GM18873 (cell line): Measurements from ENCODE around the gene MT1HL1.
"Not testable (repeated sequence)": the region's sequence is repeated elsewhere in the genome, so short reads cannot be mapped to it uniquely, and the experiment has no call there.

Experiments
- ATAC-seq: cut with Tn5 transposase; IDR thresholded peaks from one replicate; pipeline ENCODE4 v1.9.1; 2021; ENCODE audit warnings: mild to moderate bottlenecking, moderate library complexity, moderate number of reproducible peaks; ENCODE audit not compliant: unreplicated experiment, low FRiP score

MT1HL1 gene

GRCh38 chr1:236981431-236981830 is 22.8 kb downstream of the MT1HL1 start:
- not testable (repeated sequence) for ATAC-seq

DNA sequence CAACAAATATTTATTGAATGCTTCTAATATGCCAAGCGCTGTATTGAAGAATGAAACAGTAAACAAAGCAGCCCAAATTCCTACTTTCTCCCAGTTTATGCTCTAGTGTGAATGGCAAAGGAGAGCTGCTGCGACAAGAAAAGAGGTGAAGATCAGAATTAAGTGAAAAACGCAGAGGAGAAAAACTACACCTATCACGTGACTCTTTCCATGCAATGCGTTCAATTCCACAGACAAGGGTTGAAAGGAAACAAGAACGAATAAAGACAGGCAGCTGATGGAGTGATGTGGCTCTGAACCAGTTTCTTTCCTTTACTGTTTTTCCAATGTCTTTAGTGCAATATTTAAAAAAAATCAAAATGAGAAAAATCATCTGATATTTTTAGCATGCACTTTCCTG is 23.6 kb downstream of the MT1HL1 start:
- ATAC-seq: no peak

DNA sequence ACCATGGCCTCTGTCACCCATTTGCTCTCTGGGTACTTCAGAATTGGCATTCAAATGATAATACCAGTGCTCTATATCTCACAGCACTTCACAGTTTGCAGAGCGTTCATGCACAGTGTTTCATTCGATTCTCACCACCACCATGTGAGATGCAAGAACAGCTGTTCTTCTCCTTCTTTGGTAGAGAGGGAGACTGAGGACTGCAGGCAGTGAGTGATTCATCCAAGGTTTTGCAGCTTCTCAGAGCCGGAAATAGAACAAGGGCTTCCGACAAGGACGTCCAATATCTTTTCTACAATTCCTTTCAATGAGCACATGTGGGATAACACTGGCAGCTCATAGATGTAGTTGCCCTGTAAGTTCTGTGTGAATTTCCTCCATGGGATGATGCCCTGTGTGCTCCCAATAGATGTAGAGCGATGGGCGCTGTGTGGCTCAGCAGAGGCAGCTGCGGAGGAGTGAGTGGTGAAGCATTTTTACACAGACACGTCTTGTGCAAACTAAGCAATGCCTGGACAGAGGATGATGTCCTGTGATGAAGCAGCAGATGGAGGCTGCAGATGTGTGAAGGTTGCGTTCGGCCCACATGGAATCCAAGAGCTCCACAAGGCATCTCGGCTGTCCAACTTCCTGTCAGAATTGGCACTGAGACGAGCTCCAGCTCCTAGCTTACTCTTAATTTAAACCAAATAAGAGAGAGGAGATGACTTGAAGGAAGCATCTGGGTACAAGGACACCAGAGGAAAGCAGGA is 24.9 kb downstream of the MT1HL1 start:
- no peak for ATAC-seq

GRCh38 chr1:236978740-236979139 is 25.5 kb downstream of the MT1HL1 start:
- ATAC-seq: no peak

DNA sequence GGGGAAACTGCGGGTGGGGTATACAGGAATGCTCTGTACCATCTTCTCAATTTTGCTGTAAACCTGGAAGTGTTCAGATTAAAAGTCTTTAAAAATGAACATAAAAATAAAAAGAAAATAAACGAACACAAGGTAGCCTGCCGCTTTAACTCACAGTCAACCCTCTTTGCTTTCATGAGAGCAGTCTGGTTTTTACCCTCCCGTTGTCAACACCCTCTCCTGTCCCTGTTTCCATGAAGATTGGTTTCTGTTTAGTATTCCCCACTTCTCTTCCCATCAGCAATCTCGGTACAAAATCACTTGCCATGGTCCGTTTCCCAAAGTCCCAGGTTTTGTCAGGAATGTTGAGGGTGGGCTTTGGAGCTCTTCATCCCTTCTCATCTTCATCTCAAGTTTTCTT is 28.8 kb downstream of the MT1HL1 start:
- no peak for ATAC-seq

- ATAC-seq: not testable (repeated sequence)
Observed at GRCh38 chr1:236974025-236974424, 30.2 kb downstream of the MT1HL1 start.

DNA sequence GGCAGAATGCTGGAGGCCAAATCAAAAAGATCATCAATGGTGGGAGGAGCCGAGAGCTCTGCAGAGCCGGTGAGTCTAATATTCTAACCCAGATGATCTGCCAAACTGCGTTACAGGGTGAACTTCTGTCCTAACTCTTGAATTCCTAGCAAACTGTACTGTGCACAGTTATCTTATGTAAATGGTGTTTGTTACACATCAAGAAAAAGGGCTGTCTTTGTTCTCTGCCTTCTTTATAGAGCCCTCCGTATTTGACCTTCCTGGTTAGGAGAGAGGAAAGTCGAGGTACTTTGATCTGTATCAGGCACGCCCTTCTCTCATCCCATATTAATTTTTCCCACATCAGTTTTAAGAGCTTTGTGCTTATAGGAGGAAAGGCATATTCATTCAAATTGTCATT is 37.6 kb downstream of the MT1HL1 start:
- no peak for ATAC-seq

GRCh38 chr1:236963920-236964319 is 40.3 kb downstream of the MT1HL1 start:
- ATAC-seq: no peak

DNA sequence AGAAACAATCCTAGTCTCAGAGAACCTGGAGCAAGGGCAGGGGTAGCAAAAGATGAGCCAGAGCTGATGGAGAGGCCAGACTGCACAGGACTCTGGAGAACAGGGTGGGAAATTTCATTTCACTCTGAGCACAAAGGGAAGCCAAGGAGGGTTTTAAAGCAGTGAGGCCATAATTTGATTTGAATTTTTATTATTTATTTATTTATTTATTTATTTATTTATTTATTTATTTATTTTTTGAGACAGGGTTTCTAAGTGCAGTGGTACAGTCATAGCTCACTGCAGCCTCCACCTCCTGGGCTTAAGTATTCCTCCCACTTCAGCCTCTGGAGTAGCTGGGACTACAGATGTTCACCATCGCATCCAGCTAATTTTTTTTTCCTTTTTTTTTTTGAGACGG is 45.1 kb downstream of the MT1HL1 start:
- no peak for ATAC-seq

DNA sequence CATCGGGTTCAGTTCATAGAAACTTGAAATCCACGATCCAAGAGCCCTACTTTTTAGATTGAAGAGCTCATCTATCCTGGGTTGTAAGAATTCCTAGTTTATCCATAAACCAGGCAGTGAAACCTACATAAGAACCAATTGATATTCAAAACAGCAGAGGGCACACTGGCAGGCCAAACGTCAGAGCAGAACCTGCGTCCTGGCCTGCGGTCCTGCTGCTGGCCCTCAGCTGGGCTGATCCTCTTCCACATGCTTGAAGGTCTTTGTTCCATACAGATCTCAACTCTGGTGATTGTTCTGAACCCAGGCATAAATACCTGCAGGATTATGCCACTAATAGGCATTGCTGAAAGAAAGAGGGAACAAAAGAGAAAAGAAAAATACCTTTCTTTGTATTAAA is 47.0 kb downstream of the MT1HL1 start:
- no peak for ATAC-seq
